ENCODE results near the gene DUSP5.

DNA sequence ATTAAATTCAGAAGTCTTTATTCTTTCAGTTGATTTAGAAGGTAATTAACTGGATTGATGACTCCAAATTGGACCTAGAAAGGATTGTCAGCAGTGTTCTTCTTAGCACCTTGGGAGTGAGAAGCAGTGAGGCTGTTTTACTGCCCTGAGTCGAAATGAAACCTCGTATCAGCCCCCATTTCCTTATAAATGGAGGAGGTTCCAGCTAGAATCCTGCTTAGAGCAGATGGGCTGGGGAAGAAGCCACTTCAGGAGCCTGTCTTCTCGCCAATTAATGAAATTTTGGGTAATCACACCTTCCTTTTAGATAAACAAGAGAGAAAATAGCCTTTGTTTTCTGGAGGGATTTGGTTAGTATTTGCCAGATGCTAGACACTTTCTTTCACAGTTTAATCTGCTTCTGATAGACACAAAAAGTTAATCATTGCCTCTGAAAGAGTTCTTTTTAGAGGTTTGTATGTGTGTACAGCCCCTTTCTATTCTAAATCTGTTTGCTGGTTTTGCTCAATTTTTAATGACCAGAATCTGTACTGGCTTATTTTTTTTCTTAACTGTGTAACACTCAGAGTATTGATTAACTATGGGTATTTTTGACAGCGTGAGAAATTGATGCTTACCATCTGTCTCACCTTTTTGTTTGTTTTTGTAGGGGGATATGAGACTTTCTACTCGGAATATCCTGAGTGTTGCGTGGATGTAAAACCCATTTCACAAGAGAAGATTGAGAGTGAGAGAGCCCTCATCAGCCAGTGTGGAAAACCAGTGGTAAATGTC is 4.6 kb downstream of the DUSP5 start:
- TF ChIP-seq, protein P1, sequence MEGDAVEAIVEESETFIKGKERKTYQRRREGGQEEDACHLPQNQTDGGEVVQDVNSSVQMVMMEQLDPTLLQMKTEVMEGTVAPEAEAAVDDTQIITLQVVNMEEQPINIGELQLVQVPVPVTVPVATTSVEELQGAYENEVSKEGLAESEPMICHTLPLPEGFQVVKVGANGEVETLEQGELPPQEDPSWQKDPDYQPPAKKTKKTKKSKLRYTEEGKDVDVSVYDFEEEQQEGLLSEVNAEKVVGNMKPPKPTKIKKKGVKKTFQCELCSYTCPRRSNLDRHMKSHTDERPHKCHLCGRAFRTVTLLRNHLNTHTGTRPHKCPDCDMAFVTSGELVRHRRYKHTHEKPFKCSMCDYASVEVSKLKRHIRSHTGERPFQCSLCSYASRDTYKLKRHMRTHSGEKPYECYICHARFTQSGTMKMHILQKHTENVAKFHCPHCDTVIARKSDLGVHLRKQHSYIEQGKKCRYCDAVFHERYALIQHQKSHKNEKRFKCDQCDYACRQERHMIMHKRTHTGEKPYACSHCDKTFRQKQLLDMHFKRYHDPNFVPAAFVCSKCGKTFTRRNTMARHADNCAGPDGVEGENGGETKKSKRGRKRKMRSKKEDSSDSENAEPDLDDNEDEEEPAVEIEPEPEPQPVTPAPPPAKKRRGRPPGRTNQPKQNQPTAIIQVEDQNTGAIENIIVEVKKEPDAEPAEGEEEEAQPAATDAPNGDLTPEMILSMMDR (conservative IDR thresholded peaks at IDR 0.05) = no peak
- TF ChIP-seq EZH2 (IDR thresholded peaks at IDR 0.05; ENCODE audit: low read depth) = no peak

Measured in PC-9 (cell line).